ENCODE data around the gene SPTB.

GRCh38 chr14:64737391-64738280 is 142.1 kb downstream of the SPTB start:
- TF ChIP-seq CTCF (IDR thresholded peaks at IDR 0.05) (no peak), POLR2AphosphoS5 (IDR thresholded peaks at IDR 0.05; ENCODE audit: insufficient read depth in 1 of 2, low read depth in 1 of 2) (no peak), POLR2A (IDR thresholded peaks at IDR 0.05) (no peak)
